Naive B cell (primary cell): ENCODE results near the gene C18orf63. TPM values are rescaled to one million over a fixed set of nuclear protein-coding genes. Genes with fewer than 3 reads are reported as not detected.

ENCODE experiments used
- ATAC-seq, 2 donors: fragments of 150-1000 bp; cut with Tn5 transposase; 2 replicates each; pipeline ENCODE4 v1.10.0; 2021; ENCODE audit warnings: low read depth in 2 of 2, mild to moderate bottlenecking in 2 of 2, moderate library complexity in 2 of 2
- DNase-seq: peaks from one replicate; pipeline ENCODE4 v3.0.0; 2022
- H3K27ac Mint-ChIP-seq, 6 donors: one replicate each; pipeline ENCODE4 v1.8.0; 2020 to 2022; ENCODE audit warnings: mild to moderate bottlenecking in 6 of 6, mixed read lengths in 6 of 6, moderate library complexity in 5 of 6, inconsistent platforms in 2 of 6
- H3K27me3 Mint-ChIP-seq, 3 donors: one replicate each; pipeline ENCODE4 v1.8.0; 2021 to 2022; ENCODE audit warnings: mixed read lengths in 3 of 3, mild to moderate bottlenecking in 1 of 3
- H3K36me3 Mint-ChIP-seq, 2 donors: one replicate each; pipeline ENCODE4 v1.8.0; 2020 to 2022; ENCODE audit warnings: mixed read lengths in 2 of 2, inconsistent platforms in 1 of 2, mild to moderate bottlenecking in 1 of 2
- H3K4me1 Mint-ChIP-seq, 3 donors: one replicate each; pipeline ENCODE4 v1.8.0; 2020 to 2022; ENCODE audit warnings: mixed read lengths in 3 of 3, inconsistent platforms in 1 of 3, mild to moderate bottlenecking in 1 of 3, moderate library complexity in 1 of 3
- H3K4me3 Mint-ChIP-seq, 8 donors: one replicate each; pipeline ENCODE4 v1.8.0; 2020 to 2022; ENCODE audit warnings: mild to moderate bottlenecking in 8 of 8, mixed read lengths in 8 of 8, moderate library complexity in 8 of 8, inconsistent platforms in 2 of 8
- H3K9me3 Mint-ChIP-seq, 7 donors: one replicate each; pipeline ENCODE4 v1.8.0; 2020 to 2022; ENCODE audit warnings: mixed read lengths in 7 of 7, mild to moderate bottlenecking in 5 of 7, inconsistent platforms in 2 of 7, moderate library complexity in 1 of 7
- polyA plus RNA-seq, 6 donors: library from polyadenylated mRNA; unstranded; fragments of 300-500 nt; fragmentation: Illumina TruSeq; gene quantifications; one replicate each; pipeline ENCODE4 v1.2.3, GENCODE V29; 2021; ENCODE audit warnings: low read depth in 6 of 6

The C18orf63 gene
- polyA plus RNA-seq, 6 donors from 2014 or later, result not detected

DNA sequence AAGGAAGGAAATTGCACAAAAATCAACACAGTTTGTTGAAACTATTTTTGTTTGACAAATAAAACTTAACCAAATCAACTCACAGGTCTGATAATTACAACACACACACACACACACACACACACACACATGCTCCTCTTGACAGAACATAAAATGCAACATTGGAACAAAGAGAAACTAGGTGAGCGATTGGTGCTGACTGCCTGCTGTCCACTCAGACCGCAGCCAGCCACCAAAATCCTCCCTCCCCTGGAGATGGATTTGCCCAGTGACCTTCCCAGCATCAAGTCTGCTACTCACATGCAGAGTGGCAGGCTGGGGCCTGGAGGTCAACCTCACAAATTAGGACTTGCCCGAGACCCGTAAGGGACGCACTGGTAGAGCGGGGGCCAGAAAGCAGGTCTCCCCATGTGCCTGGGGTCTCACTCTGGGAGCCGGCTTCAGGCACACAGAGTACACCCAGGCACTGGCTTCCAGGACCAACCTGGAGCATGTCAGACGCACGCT lies 80.1 kb downstream of the C18orf63 start:
- DNase-seq, result no peak
- Mint-ChIP-seq H3K4me3 (no peak overlapping the region), H3K9me3 (no peaks in the 10 kb centered on the region), H3K27me3 (peaks cover 16 to 44% (median 17%) of the 10 kb centered on the region in 3 donors), H3K4me1 (peaks cover 0 to 10% (median 8%) of the 10 kb centered on the region in 3 donors), H3K36me3 (no peaks in the 10 kb centered on the region), H3K27ac (peak overlapping the region in 1 of 6 donors; percentile 15)
- ATAC-seq, result no peak

DNA sequence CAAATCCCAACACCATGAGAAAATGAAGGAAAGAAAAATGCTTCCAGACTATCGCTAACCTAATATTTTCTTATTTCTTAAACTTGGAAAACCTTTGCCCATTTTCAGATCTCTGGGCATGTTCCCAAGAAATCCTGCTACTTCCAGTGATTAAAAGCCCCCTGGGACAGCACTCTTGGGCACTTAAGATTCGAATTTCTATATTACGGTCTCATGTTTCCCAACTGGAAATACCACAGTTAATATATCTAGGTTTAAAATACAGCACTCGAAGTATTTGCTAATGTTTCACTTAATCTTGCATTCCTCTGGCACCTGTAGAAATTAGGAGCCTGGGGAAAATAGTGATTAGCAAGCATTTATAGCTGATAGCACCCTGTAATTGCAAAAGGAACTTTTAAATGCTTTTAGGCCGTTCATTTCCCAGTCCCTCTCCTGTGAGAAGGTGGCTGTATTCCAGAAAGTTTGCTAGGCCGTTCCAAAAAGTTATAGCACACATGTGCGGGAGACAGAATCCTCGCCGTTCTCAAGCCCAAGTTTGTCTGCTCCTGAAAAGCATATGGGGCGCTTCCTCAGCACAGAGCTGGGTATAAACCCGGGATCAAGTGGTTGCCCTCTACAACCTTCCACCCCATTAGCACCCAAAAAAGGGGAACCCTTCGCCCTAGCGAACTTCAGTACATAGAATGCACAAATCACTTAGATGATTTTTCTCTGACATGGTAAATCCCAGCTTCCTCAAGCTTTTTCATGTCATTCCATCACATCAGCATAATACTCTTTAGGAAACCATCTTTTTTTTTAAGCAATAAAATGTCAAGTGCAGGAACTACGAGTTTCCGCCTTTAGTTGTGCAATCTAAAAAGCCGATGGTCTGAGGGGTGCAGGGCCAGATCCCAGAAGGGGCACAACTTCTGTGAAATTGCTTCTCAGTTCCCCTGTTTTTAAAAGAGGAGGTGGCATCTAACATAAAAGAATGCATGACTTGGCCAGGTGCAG lies 80.8 kb downstream of the C18orf63 start:
- no peak overlapping the region for H3K27ac Mint-ChIP-seq
- ATAC-seq (no peak), DNase-seq (no peak)
- H3K36me3 Mint-ChIP-seq, result no peaks in the 10 kb centered on the region
- peaks cover 16 to 44% (median 17%) of the 10 kb centered on the region in 3 donors for H3K27me3 Mint-ChIP-seq
- no peaks in the 10 kb centered on the region for H3K9me3 Mint-ChIP-seq
- no peak overlapping the region for H3K4me3 Mint-ChIP-seq
- peaks cover 0 to 10% (median 8%) of the 10 kb centered on the region in 3 donors for H3K4me1 Mint-ChIP-seq

DNA sequence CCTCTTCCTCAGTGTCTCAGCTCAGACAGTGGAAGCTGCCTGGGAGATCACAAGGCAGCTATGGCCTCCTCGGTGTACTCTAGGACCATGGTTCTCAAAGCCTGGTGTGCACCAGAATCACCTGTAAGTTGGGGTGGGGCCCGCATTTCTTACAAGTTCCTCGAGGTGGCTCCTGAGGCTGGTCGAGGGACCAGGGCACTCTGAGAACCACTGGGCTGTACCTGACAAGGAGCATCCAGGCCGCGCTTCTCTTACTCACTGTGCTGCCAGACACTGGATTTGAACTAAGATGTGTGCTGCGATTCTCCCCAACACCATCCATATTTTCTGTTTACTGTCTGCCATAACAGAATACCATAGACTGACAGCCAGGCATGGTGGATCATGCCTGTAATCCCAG lies 81.9 kb downstream of the C18orf63 start:
- no peaks in the 10 kb centered on the region for H3K36me3 Mint-ChIP-seq
- H3K4me1 Mint-ChIP-seq, result peaks cover 0 to 10% (median 8%) of the 10 kb centered on the region in 3 donors
- no peaks in the 10 kb centered on the region for H3K9me3 Mint-ChIP-seq
- no peak overlapping the region for H3K4me3 Mint-ChIP-seq
- DNase-seq (no peak), ATAC-seq (no peak)
- no peak overlapping the region for H3K27ac Mint-ChIP-seq
- peaks cover 14 to 41% (median 16%) of the 10 kb centered on the region in 3 donors for H3K27me3 Mint-ChIP-seq

DNA sequence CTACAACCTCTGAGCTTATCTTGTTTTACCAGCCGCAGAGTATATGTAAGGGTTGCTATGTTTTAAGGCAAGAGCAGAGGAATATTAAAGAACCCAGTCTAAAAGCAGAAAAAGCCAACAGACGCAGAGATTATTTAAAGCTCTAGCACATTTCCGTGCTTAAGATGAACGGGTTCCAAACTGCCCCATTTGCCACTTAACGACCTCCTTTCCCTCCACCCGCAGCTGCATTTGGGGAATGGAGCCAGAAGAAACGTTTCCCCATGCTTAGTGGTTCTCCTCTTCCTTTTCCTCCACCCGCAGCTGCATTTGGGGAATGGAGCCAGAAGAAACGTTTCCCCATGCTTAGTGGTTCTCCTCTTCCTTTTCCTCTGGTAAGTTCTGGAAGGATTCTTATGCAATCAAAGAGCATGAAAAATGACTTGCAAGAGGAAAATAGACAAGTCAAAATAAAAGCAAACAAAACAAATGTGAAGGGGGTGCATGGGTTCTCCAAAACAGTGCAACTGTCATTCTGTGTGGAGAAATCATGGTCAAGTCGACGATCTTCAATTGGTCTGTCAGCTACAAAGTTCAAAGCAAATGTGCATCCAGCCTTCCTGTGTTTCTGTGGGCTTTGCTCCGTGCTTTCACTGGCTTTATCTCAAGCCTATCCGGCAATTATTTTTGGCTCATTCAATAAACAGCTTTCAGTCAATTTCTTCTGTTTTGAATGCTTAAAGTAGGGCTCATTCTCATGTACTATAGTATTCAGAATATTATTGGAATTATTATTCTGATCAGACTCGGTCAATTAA lies 83.7 kb downstream of the C18orf63 start:
- Mint-ChIP-seq H3K4me3 (no peak overlapping the region), H3K27ac (no peak overlapping the region), H3K9me3 (no peaks in the 10 kb centered on the region), H3K27me3 (peaks cover 12 to 27% (median 16%) of the 10 kb centered on the region in 3 donors), H3K4me1 (peaks cover 0 to 10% (median 8%) of the 10 kb centered on the region in 3 donors), H3K36me3 (no peaks in the 10 kb centered on the region)
- DNase-seq (no peak), ATAC-seq (no peak)

DNA sequence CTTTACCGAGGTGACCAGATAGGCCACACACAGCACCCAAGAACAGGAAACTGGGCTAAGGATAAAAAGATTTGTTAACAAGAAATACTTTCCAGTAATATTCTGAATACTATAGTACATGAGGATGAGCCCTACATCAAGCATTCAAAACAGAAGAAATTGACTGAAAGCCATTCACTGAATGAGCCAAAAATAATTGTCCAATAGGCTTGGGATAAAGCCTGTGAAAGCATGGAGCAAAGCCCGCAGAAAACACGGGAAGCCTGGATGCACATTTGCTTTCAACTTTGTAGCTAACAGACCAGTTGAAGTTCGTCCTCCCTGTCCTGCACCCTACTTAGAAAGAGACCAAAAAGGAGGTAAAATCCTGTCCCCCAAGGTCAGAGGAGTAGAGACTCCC lies 85.2 kb downstream of the C18orf63 start:
- Mint-ChIP-seq H3K9me3 (no peaks in the 10 kb centered on the region), H3K27me3 (peaks cover 12 to 21% (median 16%) of the 10 kb centered on the region in 3 donors), H3K27ac (no peak overlapping the region), H3K4me3 (no peak overlapping the region), H3K36me3 (no peaks in the 10 kb centered on the region), H3K4me1 (peaks cover 0 to 10% (median 8%) of the 10 kb centered on the region in 3 donors)
- ATAC-seq (no peak), DNase-seq (no peak)

DNA sequence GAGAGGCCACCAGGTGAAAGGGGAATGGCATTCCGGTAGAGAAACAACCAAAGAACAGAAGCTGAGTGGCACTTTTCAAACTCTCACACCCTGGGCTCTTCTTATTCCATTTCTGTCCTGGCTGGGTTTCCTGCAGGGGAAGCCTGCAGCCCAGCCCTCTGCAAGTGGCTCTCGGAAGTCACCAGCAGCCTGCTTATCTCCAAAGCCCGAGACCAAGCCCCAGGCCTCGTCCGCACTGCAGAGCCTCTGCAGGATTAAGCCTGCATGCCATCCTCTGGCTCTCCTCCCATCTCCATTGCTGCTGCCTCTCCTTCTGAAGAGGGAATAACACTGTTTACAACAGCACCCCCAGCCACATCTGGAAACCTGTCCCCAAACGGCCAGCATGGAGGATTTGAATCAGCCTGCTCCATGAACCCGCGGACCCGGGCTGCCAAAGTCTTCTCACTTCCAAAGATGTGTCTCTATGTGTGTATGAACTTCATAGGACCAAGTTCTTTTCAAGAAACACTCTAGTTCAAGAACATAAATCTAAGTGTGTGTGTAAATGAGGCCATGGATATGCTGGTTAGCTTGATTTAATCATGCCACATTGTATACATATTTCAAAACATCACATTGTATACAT lies 87.3 kb downstream of the C18orf63 start:
- Mint-ChIP-seq H3K9me3 (peaks cover 0 to 4% (median 0%) of the 10 kb centered on the region in 7 donors), H3K27ac (no peak overlapping the region), H3K36me3 (no peaks in the 10 kb centered on the region), H3K27me3 (peaks cover 8 to 12% (median 9%) of the 10 kb centered on the region in 3 donors), H3K4me3 (no peak overlapping the region), H3K4me1 (peaks cover 7 to 17% (median 17%) of the 10 kb centered on the region in 3 donors)
- ATAC-seq, result no peak
- DNase-seq, result no peak

DNA sequence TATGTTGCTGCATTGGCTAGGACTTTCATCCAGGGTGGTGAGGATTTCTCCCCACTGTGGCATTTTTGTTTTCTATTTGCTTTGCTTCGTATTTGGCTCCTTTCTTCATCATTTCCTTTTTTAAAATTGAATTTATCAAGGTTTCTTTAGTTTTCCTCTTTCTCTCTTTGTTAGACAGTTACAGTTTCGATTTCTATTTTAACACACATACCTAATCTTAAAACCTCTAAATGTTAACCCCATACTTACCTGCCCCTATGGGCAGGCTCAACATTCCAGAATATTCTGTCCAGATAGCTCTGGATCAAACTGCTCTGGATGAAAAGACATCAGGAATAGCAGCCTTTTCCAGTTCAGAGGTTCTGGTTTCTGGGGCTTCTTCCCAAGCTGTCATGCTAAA lies 92.2 kb downstream of the C18orf63 start:
- peak overlapping the region; percentile 51 to 87 (median 82) for H3K4me3 Mint-ChIP-seq
- H3K27me3 Mint-ChIP-seq, result peaks cover 0 to 6% (median 0%) of the 10 kb centered on the region in 3 donors
- H3K36me3 Mint-ChIP-seq, result peaks cover 0 to 9% of the 10 kb centered on the region in 2 donors
- H3K9me3 Mint-ChIP-seq, result peaks cover 0 to 6% (median 0%) of the 10 kb centered on the region in 7 donors
- H3K4me1 Mint-ChIP-seq, result peaks cover 25 to 41% (median 29%) of the 10 kb centered on the region in 3 donors
- H3K27ac Mint-ChIP-seq, result peak overlapping the region; percentile 78 to 99 (median 94)
- ATAC-seq, result peak; percentile 49 to 60
- peak; percentile 1 for DNase-seq

Other genes with a start within 250 kb of the C18orf63 start
- 10 to 100 TPM in 1 of 6 donors, 1 to 10 TPM in 5; 2.0 to 10.5 (median 3.6) TPM for gene FBXO15, start 168.0 kb upstream of the C18orf63 start, polyA plus RNA-seq
- gene TIMM21, start 167.3 kb upstream of the C18orf63 start, polyA plus RNA-seq, result 10 to 100 TPM; 16.0 to 28.3 (median 19.3) TPM
- gene CYB5A, start 23.9 kb upstream of the C18orf63 start, polyA plus RNA-seq, result 100 to 1,000 TPM in 5 of 6 donors, 10 to 100 TPM in 1; 64.2 to 214 (median 151) TPM
- gene DIPK1C, start 141.5 kb downstream of the C18orf63 start, polyA plus RNA-seq, result not detected
- 100 to 1,000 TPM; 114 to 283 (median 207) TPM for gene CNDP2, start 180.5 kb downstream of the C18orf63 start, polyA plus RNA-seq
- gene CNDP1, start 218.7 kb downstream of the C18orf63 start, polyA plus RNA-seq, result not detected